ENCODE data around the gene FUBP1. TPM values are rescaled to one million over a fixed set of nuclear protein-coding genes. Genes with fewer than 3 reads are reported as not detected.
"Not testable (repeated sequence)": the region's sequence is repeated elsewhere in the genome, so short reads cannot be mapped to it uniquely, and the experiment has no call there.

The FUBP1 gene
- polyA plus RNA-seq, 3 donors from 2014 or later = 22.5 to 65.6 (median 37.4) TPM

GRCh38 chr1:77951328-77951727 lies 27.5 kb downstream of the FUBP1 start:
- Mint-ChIP-seq H3K9me3 (no peaks in the 10 kb centered on the region), H3K4me3 (no peak overlapping the region), H3K27me3 (ENCODE audit: low read depth in 3 of 3) (peaks cover 0 to 11% (median 1%) of the 10 kb centered on the region in 3 donors), H3K27ac (peak overlapping the region in 5 of 6 donors; percentile 13 to 78 (median 63)), H3K36me3 (peaks cover 7 to 43% (median 20%) of the 10 kb centered on the region in 3 donors), H3K4me1 (peaks cover 24 to 68% of the 10 kb centered on the region in 2 donors)
- DNase-seq = no peak

- Mint-ChIP-seq H3K36me3 (peaks cover 7 to 43% (median 20%) of the 10 kb centered on the region in 3 donors), H3K27me3 (ENCODE audit: low read depth in 3 of 3) (peaks cover 0 to 11% (median 1%) of the 10 kb centered on the region in 3 donors), H3K27ac (peak overlapping the region in 2 of 6 donors; percentile 16 to 78), H3K9me3 (no peaks in the 10 kb centered on the region), H3K4me3 (no peak overlapping the region), H3K4me1 (peaks cover 24 to 66% of the 10 kb centered on the region in 2 donors)
- no peak for DNase-seq
Measured at GRCh38 chr1:77950873-77951272, 28.0 kb downstream of the FUBP1 start.

GRCh38 chr1:77948841-77949424 lies 29.9 kb downstream of the FUBP1 start:
- Mint-ChIP-seq H3K27ac (peak overlapping the region in 2 of 6 donors; percentile 1 to 39), H3K9me3 (no peaks in the 10 kb centered on the region), H3K27me3 (ENCODE audit: low read depth in 3 of 3) (peaks cover 0 to 8% (median 1%) of the 10 kb centered on the region in 3 donors), H3K36me3 (peaks cover 6 to 35% (median 15%) of the 10 kb centered on the region in 3 donors), H3K4me1 (peaks cover 19 to 50% of the 10 kb centered on the region in 2 donors), H3K4me3 (no peak overlapping the region)
- DNase-seq = no peak

- Mint-ChIP-seq H3K27ac (peak overlapping the region in 3 of 6 donors; percentile 4 to 70 (median 5)), H3K27me3 (ENCODE audit: low read depth in 3 of 3) (no peaks in the 10 kb centered on the region), H3K4me1 (peaks cover 12 to 29% of the 10 kb centered on the region in 2 donors), H3K4me3 (no peak overlapping the region), H3K9me3 (no peaks in the 10 kb centered on the region), H3K36me3 (peaks cover 4 to 25% (median 16%) of the 10 kb centered on the region in 3 donors)
- DNase-seq = no peak
Measured at GRCh38 chr1:77945345-77945744, 33.5 kb downstream of the FUBP1 start.

GRCh38 chr1:77942400-77943140 lies 36.3 kb downstream of the FUBP1 start:
- Mint-ChIP-seq H3K27me3 (ENCODE audit: low read depth in 3 of 3) (peaks cover 0 to 1% (median 0%) of the 10 kb centered on the region in 3 donors), H3K4me1 (peaks cover 2 to 8% of the 10 kb centered on the region in 2 donors), H3K4me3 (no peak overlapping the region), H3K36me3 (peaks cover 4 to 13% (median 12%) of the 10 kb centered on the region in 3 donors), H3K27ac (peak overlapping the region in 5 of 6 donors; percentile 2 to 69 (median 36)), H3K9me3 (no peaks in the 10 kb centered on the region)
- no peak for DNase-seq

GRCh38 chr1:77940921-77941570 lies 37.8 kb downstream of the FUBP1 start:
- peaks cover 0 to 2% of the 10 kb centered on the region in 2 donors for H3K4me1 Mint-ChIP-seq
- H3K9me3 Mint-ChIP-seq = no peaks in the 10 kb centered on the region
- no peak for DNase-seq
- peak overlapping the region in 3 of 6 donors; percentile 1 to 52 (median 25) for H3K27ac Mint-ChIP-seq
- peaks cover 4 to 9% (median 8%) of the 10 kb centered on the region in 3 donors for H3K36me3 Mint-ChIP-seq
- H3K27me3 Mint-ChIP-seq (ENCODE audit: low read depth in 3 of 3) = peaks cover 0 to 1% (median 0%) of the 10 kb centered on the region in 3 donors
- H3K4me3 Mint-ChIP-seq = no peak overlapping the region

- no peak for DNase-seq
- H3K4me1 Mint-ChIP-seq = no peaks in the 10 kb centered on the region
- H3K9me3 Mint-ChIP-seq = no peaks in the 10 kb centered on the region
- no peak overlapping the region for H3K4me3 Mint-ChIP-seq
- peak overlapping the region in 5 of 6 donors; percentile 18 to 74 (median 43) for H3K27ac Mint-ChIP-seq
- H3K27me3 Mint-ChIP-seq (ENCODE audit: low read depth in 3 of 3) = peaks cover 0 to 1% (median 0%) of the 10 kb centered on the region in 3 donors
- H3K36me3 Mint-ChIP-seq = peaks cover 0 to 4% (median 3%) of the 10 kb centered on the region in 3 donors
Measured at GRCh38 chr1:77938651-77939050, 40.2 kb downstream of the FUBP1 start.

GRCh38 chr1:77929806-77930205 lies 49.1 kb downstream of the FUBP1 start:
- Mint-ChIP-seq H3K27ac (no peak overlapping the region), H3K4me1 (peaks cover 4 to 9% of the 10 kb centered on the region in 2 donors), H3K4me3 (no peak overlapping the region), H3K27me3 (ENCODE audit: low read depth in 3 of 3) (peaks cover 0 to 3% (median 2%) of the 10 kb centered on the region in 3 donors), H3K9me3 (no peaks in the 10 kb centered on the region), H3K36me3 (peaks cover 0 to 4% (median 0%) of the 10 kb centered on the region in 3 donors)
- DNase-seq = no peak

- Mint-ChIP-seq H3K4me1 (peaks cover 4 to 9% of the 10 kb centered on the region in 2 donors), H3K27me3 (ENCODE audit: low read depth in 3 of 3) (peaks cover 0 to 3% (median 2%) of the 10 kb centered on the region in 3 donors)
Measured at GRCh38 chr1:77927414-77927813, 51.5 kb downstream of the FUBP1 start.

GRCh38 chr1:77926561-77927357 lies 52.1 kb downstream of the FUBP1 start:
- peaks cover 0 to 3% (median 2%) of the 10 kb centered on the region in 3 donors for H3K27me3 Mint-ChIP-seq (ENCODE audit: low read depth in 3 of 3)
- peaks cover 0 to 4% (median 0%) of the 10 kb centered on the region in 3 donors for H3K36me3 Mint-ChIP-seq
- peak overlapping the region in 4 of 6 donors; percentile 36 to 54 (median 42) for H3K27ac Mint-ChIP-seq

More at GRCh38 chr1:77927414-77927813, 51.5 kb downstream of the FUBP1 start:
- peak overlapping the region in 1 of 6 donors; percentile 54 for H3K27ac Mint-ChIP-seq
- H3K36me3 Mint-ChIP-seq = peaks cover 0 to 4% (median 0%) of the 10 kb centered on the region in 3 donors
- DNase-seq = no peak
- peak overlapping the region in 4 of 5 donors; percentile 12 to 80 (median 62) for H3K4me3 Mint-ChIP-seq
- no peaks in the 10 kb centered on the region for H3K9me3 Mint-ChIP-seq

GRCh38 chr1:77925956-77926355 lies 52.9 kb downstream of the FUBP1 start:
- peaks cover 4 to 9% of the 10 kb centered on the region in 2 donors for H3K4me1 Mint-ChIP-seq
- no peaks in the 10 kb centered on the region for H3K9me3 Mint-ChIP-seq
- peak overlapping the region in 1 of 6 donors; percentile 54 for H3K27ac Mint-ChIP-seq
- H3K27me3 Mint-ChIP-seq (ENCODE audit: low read depth in 3 of 3) = peaks cover 0 to 3% (median 2%) of the 10 kb centered on the region in 3 donors
- peak overlapping the region in 4 of 5 donors; percentile 78 to 89 (median 80) for H3K4me3 Mint-ChIP-seq
- no peak for DNase-seq
- H3K36me3 Mint-ChIP-seq = peaks cover 0 to 4% (median 0%) of the 10 kb centered on the region in 3 donors

More at GRCh38 chr1:77926561-77927357, 52.1 kb downstream of the FUBP1 start:
- Mint-ChIP-seq H3K9me3 (no peaks in the 10 kb centered on the region), H3K4me1 (peaks cover 4 to 9% of the 10 kb centered on the region in 2 donors), H3K4me3 (peak overlapping the region; percentile 76 to 89 (median 80))
- no peak for DNase-seq

GRCh38 chr1:77925518-77925917 lies 53.4 kb downstream of the FUBP1 start:
- DNase-seq = no peak
- peaks cover 0 to 4% (median 0%) of the 10 kb centered on the region in 3 donors for H3K36me3 Mint-ChIP-seq
- H3K4me1 Mint-ChIP-seq = peaks cover 4 to 9% of the 10 kb centered on the region in 2 donors
- peaks cover 0 to 3% (median 2%) of the 10 kb centered on the region in 3 donors for H3K27me3 Mint-ChIP-seq (ENCODE audit: low read depth in 3 of 3)
- no peaks in the 10 kb centered on the region for H3K9me3 Mint-ChIP-seq
- H3K4me3 Mint-ChIP-seq = no peak overlapping the region
- no peak overlapping the region for H3K27ac Mint-ChIP-seq

- not testable (repeated sequence) for H3K4me1 Mint-ChIP-seq; DNase-seq; H3K4me3 Mint-ChIP-seq; H3K9me3 Mint-ChIP-seq; H3K27ac Mint-ChIP-seq; H3K27me3 Mint-ChIP-seq (ENCODE audit: low read depth in 3 of 3)
- H3K36me3 Mint-ChIP-seq = peaks cover 0 to 13% (median 3%) of the 10 kb centered on the region in 3 donors
Measured at GRCh38 chr1:77918918-77919317, 60.0 kb downstream of the FUBP1 start.

All from immature natural killer cell (primary cell).